H9 (cell line): Measurements from ENCODE around the gene OR4D1. TPM values are rescaled to one million over a fixed set of nuclear protein-coding genes. Genes with fewer than 3 reads are reported as not detected.

Experiments used
- DNase-seq: peaks from one replicate; pipeline ENCODE4 v3.0.0-alpha.2; 2017
- H2AFZ ChIP-seq: one replicate; pipeline ENCODE4 v1.6.1; 2013; ENCODE audit warnings: mild to moderate bottlenecking, low read length, control low read depth, moderate library complexity
- H2AK5ac ChIP-seq: 2 replicates; pipeline ENCODE4 v1.6.1; 2013; ENCODE audit warnings: low read length, control low read depth, mixed read lengths; ENCODE audit not compliant: insufficient read length
- H2BK120ac ChIP-seq: one replicate; pipeline ENCODE4 v1.6.1; 2013; ENCODE audit warnings: low read depth, mild to moderate bottlenecking, low read length, control low read depth, inconsistent platforms; ENCODE audit not compliant: poor library complexity, severe bottlenecking
- H2BK12ac ChIP-seq: 2 replicates; pipeline ENCODE4 v1.6.1; 2013; ENCODE audit warnings: low read length, control low read depth, mixed read lengths, low read depth; ENCODE audit not compliant: insufficient read length
- H2BK15ac ChIP-seq: 2 replicates; pipeline ENCODE4 v1.6.1; 2013; ENCODE audit warnings: low read depth, low read length, control low read depth
- H2BK20ac ChIP-seq: one replicate; pipeline ENCODE4 v1.6.1; 2013; ENCODE audit warnings: low read depth, mild to moderate bottlenecking, low read length, control low read depth, inconsistent platforms; ENCODE audit not compliant: poor library complexity, severe bottlenecking
- H2BK5ac ChIP-seq: 2 replicates; pipeline ENCODE4 v1.6.1; 2013; ENCODE audit warnings: low read length, control low read depth, mixed read lengths; ENCODE audit not compliant: insufficient read length
- H3K14ac ChIP-seq: 2 replicates; pipeline ENCODE4 v1.6.1; 2013; ENCODE audit warnings: low read length, control low read depth; ENCODE audit not compliant: insufficient read depth
- H3K18ac ChIP-seq: 2 replicates; pipeline ENCODE4 v1.6.1; 2013; ENCODE audit warnings: low read depth, mild to moderate bottlenecking, mixed read lengths, low read length, control low read depth; ENCODE audit not compliant: insufficient read length
- H3K23ac ChIP-seq: 2 replicates; pipeline ENCODE4 v1.6.1; 2013; ENCODE audit warnings: low read length, control low read depth, mixed read lengths, low read depth; ENCODE audit not compliant: insufficient read length
- H3K23me2 ChIP-seq: 2 replicates; pipeline ENCODE4 v1.6.1; 2013; ENCODE audit warnings: low read depth, mild to moderate bottlenecking, mixed read lengths, low read length, control low read depth; ENCODE audit not compliant: insufficient read length, poor library complexity, severe bottlenecking
- H3K27ac ChIP-seq: 2 replicates; pipeline ENCODE4 v1.5.1; 2013; ENCODE audit warnings: low read length, control low read depth, mixed read lengths, low read depth; ENCODE audit not compliant: insufficient read length
- H3K27me3 ChIP-seq: 2 replicates; pipeline ENCODE4 v1.6.1; 2013; ENCODE audit warnings: low read length, control low read depth, inconsistent platforms; ENCODE audit not compliant: insufficient read depth
- H3K4ac ChIP-seq: 2 replicates; pipeline ENCODE4 v1.6.1; 2013; ENCODE audit warnings: low read depth, mild to moderate bottlenecking, control low read depth, inconsistent platforms, low read length, moderate library complexity
- H3K4me1 ChIP-seq: 2 replicates; pipeline ENCODE4 v1.6.1; 2013; ENCODE audit warnings: low read length, control low read depth, inconsistent platforms; ENCODE audit not compliant: insufficient read depth
- H3K4me2 ChIP-seq: 2 replicates; pipeline ENCODE4 v1.6.1; 2013; ENCODE audit warnings: low read length, control low read depth, mixed read lengths; ENCODE audit not compliant: insufficient read length, insufficient read depth
- H3K56ac ChIP-seq: 2 replicates; pipeline ENCODE4 v1.6.1; 2013; ENCODE audit warnings: low read depth, mild to moderate bottlenecking, mixed read lengths, low read length, control low read depth; ENCODE audit not compliant: insufficient read length
- H3K79me1 ChIP-seq: 2 replicates; pipeline ENCODE4 v1.6.1; 2013; ENCODE audit warnings: low read depth, mild to moderate bottlenecking, moderate library complexity, low read length, control low read depth, inconsistent platforms; ENCODE audit not compliant: insufficient read depth, poor library complexity, severe bottlenecking
- H3K79me2 ChIP-seq: 2 replicates; pipeline ENCODE4 v1.6.1; 2013; ENCODE audit warnings: low read length, control low read depth, inconsistent platforms; ENCODE audit not compliant: insufficient read depth
- H3K9ac ChIP-seq: 2 replicates; pipeline ENCODE4 v1.6.1; 2013; ENCODE audit warnings: low read length, control low read depth, mixed read lengths; ENCODE audit not compliant: insufficient read length; ENCODE audit errors: extremely low read depth
- H3K9me3 ChIP-seq: one replicate; pipeline ENCODE4 v1.6.1; 2013; ENCODE audit warnings: low read depth, low read length, inconsistent platforms; ENCODE audit not compliant: control insufficient read depth
- H3T11ph ChIP-seq: one replicate; pipeline ENCODE4 v1.6.1; 2013; ENCODE audit warnings: mild to moderate bottlenecking, low read length, control low read depth, inconsistent platforms
- H4K20me1 ChIP-seq: one replicate; pipeline ENCODE4 v1.6.1; 2013; ENCODE audit not compliant: control insufficient read depth, insufficient read length, insufficient read depth
- H4K5ac ChIP-seq: 2 replicates; pipeline ENCODE4 v1.6.1; 2013; ENCODE audit warnings: low read depth, mild to moderate bottlenecking, mixed read lengths, low read length, control low read depth; ENCODE audit not compliant: insufficient read length
- H4K8ac ChIP-seq: replicated peaks from 2 replicates; pipeline ENCODE4 v1.6.1; 2013; ENCODE audit warnings: low read length, control low read depth, mixed read lengths, low read depth; ENCODE audit not compliant: insufficient read length
- H4K91ac ChIP-seq: 2 replicates; pipeline ENCODE4 v1.6.1; 2013; ENCODE audit warnings: low read depth, mild to moderate bottlenecking, moderate library complexity, mixed read lengths, low read length, control low read depth; ENCODE audit not compliant: insufficient read length
- H3K27ac Mint-ChIP-seq, 3 experiments: 2 replicates in 2 of 3; 3 replicates in 1 of 3; pipeline ENCODE4 v1.8.0; 2020 to 2021; ENCODE audit warnings: mixed read lengths in 3 of 3, mild to moderate bottlenecking in 1 of 3, moderate library complexity in 1 of 3
- H3K27me3 Mint-ChIP-seq: 2 replicates; pipeline ENCODE4 v1.8.0; 2021; ENCODE audit warnings: low read depth, mild to moderate bottlenecking, moderate library complexity, mixed read lengths
- H3K36me3 Mint-ChIP-seq, 3 experiments: 2 replicates in 2 of 3; 3 replicates in 1 of 3; pipeline ENCODE4 v1.8.0; 2020 to 2021; ENCODE audit warnings: low read depth in 3 of 3, mixed read lengths in 3 of 3; ENCODE audit not compliant: insufficient read depth in 1 of 3
- H3K4me1 Mint-ChIP-seq, 2 experiments: 2 replicates each; pipeline ENCODE4 v1.8.0; 2020; ENCODE audit warnings: mixed read lengths in 2 of 2
- H3K4me3 Mint-ChIP-seq, 2 experiments: 2 replicates in 1 of 2; 3 replicates in 1 of 2; pipeline ENCODE4 v1.8.0; 2020 to 2021; ENCODE audit warnings: mild to moderate bottlenecking in 2 of 2, mixed read lengths in 2 of 2, moderate library complexity in 1 of 2
- H3K9me3 Mint-ChIP-seq, 2 experiments: 2 replicates in 1 of 2; 3 replicates in 1 of 2; pipeline ENCODE4 v1.8.0; 2020; ENCODE audit warnings: mild to moderate bottlenecking in 2 of 2, mixed read lengths in 2 of 2, moderate library complexity in 1 of 2
- WGBS: extraction: QIAGEN DNeasy Blood & Tissue Kit; methylation state at CpG from one replicate; pipeline ENCODE4 v1.1.7; 2013; ENCODE audit warnings: missing lambda C conversion rate, low lambda C conversion rate, mixed read lengths; ENCODE audit not compliant: insufficient read length; ENCODE audit errors: extremely low coverage; 5-methylcytosine and 5-hydroxymethylcytosine counted together
- total RNA-seq: library from RNA; stranded (reverse); gene quantifications from 2 replicates; pipeline ENCODE4 v1.2.1, GENCODE V29; 2021
- TF ChIP-seq, protein P1 (sequence below): fragments of 200-600 bp; sonication (generic); conservative IDR thresholded peaks from 3 replicates; pipeline ENCODE4 v1.8.0; 2021; ENCODE audit warnings: antibody characterized with exemption, mild to moderate bottlenecking

Gene OR4D1
- total RNA-seq, 1 experiment from 2014 or later, result 0.11 TPM

GRCh38 chr17:58136669-58137279 is 11.4 kb upstream of the OR4D1 start:
- H3K18ac ChIP-seq, result no peak overlapping the region
- no peak overlapping the region for H4K91ac ChIP-seq
- H3T11ph ChIP-seq, result no peak overlapping the region
- no peak overlapping the region for H4K5ac ChIP-seq
- H2AFZ ChIP-seq, result no peak overlapping the region
- Mint-ChIP-seq H3K9me3 (peaks cover 4% of the 10 kb centered on the region in 2 experiments), H3K27me3 (peaks cover 64% of the 10 kb centered on the region), H3K36me3 (peaks cover 0 to 5% (median 0%) of the 10 kb centered on the region in 3 experiments; a peak in 2 of 7 replicates), H3K4me3 (no peak overlapping the region), H3K4me1 (0 out of 4 replicates have a peak, but pooled peaks cover 0 to 5% of the 10 kb centered on the region in 2 experiments), H3K27ac (no peak overlapping the region)
- H4K8ac ChIP-seq, result no peak overlapping the region
- no peaks in the 10 kb centered on the region for H3K79me1 ChIP-seq
- no peak overlapping the region for H3K23ac ChIP-seq
- no peak overlapping the region for H3K14ac ChIP-seq
- H3K9me3 ChIP-seq, result no peaks in the 10 kb centered on the region
- H2AK5ac ChIP-seq, result no peak overlapping the region
- no peak overlapping the region for H3K9ac ChIP-seq
- no peak overlapping the region for H2BK15ac ChIP-seq
- no peak overlapping the region for H3K56ac ChIP-seq
- no peak overlapping the region for H2BK120ac ChIP-seq
- 0 out of 2 replicates have a peak, but pooled peaks cover 3% of the 10 kb centered on the region for H3K27me3 ChIP-seq
- no peaks in the 10 kb centered on the region for H4K20me1 ChIP-seq
- H3K4ac ChIP-seq, result no peak overlapping the region
- WGBS, result no CpG with 5 or more reads among the region's 8 CpGs
- no peak overlapping the region for H3K4me2 ChIP-seq
- H3K27ac ChIP-seq, result no peak overlapping the region
- no peak overlapping the region for H2BK20ac ChIP-seq
- H3K4me1 ChIP-seq, result no peaks in the 10 kb centered on the region
- TF ChIP-seq, protein P1, sequence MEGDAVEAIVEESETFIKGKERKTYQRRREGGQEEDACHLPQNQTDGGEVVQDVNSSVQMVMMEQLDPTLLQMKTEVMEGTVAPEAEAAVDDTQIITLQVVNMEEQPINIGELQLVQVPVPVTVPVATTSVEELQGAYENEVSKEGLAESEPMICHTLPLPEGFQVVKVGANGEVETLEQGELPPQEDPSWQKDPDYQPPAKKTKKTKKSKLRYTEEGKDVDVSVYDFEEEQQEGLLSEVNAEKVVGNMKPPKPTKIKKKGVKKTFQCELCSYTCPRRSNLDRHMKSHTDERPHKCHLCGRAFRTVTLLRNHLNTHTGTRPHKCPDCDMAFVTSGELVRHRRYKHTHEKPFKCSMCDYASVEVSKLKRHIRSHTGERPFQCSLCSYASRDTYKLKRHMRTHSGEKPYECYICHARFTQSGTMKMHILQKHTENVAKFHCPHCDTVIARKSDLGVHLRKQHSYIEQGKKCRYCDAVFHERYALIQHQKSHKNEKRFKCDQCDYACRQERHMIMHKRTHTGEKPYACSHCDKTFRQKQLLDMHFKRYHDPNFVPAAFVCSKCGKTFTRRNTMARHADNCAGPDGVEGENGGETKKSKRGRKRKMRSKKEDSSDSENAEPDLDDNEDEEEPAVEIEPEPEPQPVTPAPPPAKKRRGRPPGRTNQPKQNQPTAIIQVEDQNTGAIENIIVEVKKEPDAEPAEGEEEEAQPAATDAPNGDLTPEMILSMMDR, result peak; percentile 66
- DNase-seq, result peak; percentile 60
- no peak overlapping the region for H2BK12ac ChIP-seq
- H3K23me2 ChIP-seq, result no peaks in the 10 kb centered on the region
- no peaks in the 10 kb centered on the region for H3K79me2 ChIP-seq
- H2BK5ac ChIP-seq, result no peak overlapping the region
